Neuronal stem cell (in vitro differentiated cells): ENCODE measurements around the gene TOM1.

ENCODE experiments used
- DNase-seq: peaks from one replicate; pipeline ENCODE4 v3.0.0-alpha.2; 2013; ENCODE audit warnings: low spot score
- H2AFZ ChIP-seq: one replicate; pipeline ENCODE4 v1.6.1; 2013; ENCODE audit warnings: mild to moderate bottlenecking, low read length, inconsistent platforms
- H2AK5ac ChIP-seq: 2 replicates; pipeline ENCODE4 v1.6.1; 2013; ENCODE audit warnings: low read depth, mild to moderate bottlenecking, inconsistent platforms, low read length, moderate library complexity, mixed read lengths
- H2BK120ac ChIP-seq: 2 replicates; pipeline ENCODE4 v1.6.1; 2013; ENCODE audit warnings: low read depth, mild to moderate bottlenecking, inconsistent platforms, low read length, moderate library complexity, mixed read lengths
- H2BK12ac ChIP-seq: one replicate; pipeline ENCODE4 v1.6.1; 2013; ENCODE audit warnings: low read length, inconsistent platforms
- H2BK15ac ChIP-seq: 2 replicates; pipeline ENCODE4 v1.6.1; 2013; ENCODE audit warnings: mild to moderate bottlenecking, low read length, inconsistent platforms, mixed read lengths
- H2BK5ac ChIP-seq: one replicate; pipeline ENCODE4 v1.6.1; 2013; ENCODE audit warnings: inconsistent platforms, mild to moderate bottlenecking, low read length, moderate library complexity
- H3K14ac ChIP-seq: one replicate; pipeline ENCODE4 v1.6.1; 2013; ENCODE audit warnings: low read length, inconsistent platforms
- H3K18ac ChIP-seq: 2 replicates; pipeline ENCODE4 v1.6.1; 2013; ENCODE audit warnings: low read length, inconsistent platforms
- H3K23ac ChIP-seq: 2 replicates; pipeline ENCODE4 v1.6.1; 2013; ENCODE audit warnings: low read depth, mild to moderate bottlenecking, mixed read lengths, low read length, inconsistent platforms; ENCODE audit not compliant: poor library complexity
- H3K27ac ChIP-seq: replicated peaks from 3 replicates; pipeline ENCODE4 v1.5.1; 2013; ENCODE audit warnings: low read length, inconsistent platforms
- H3K27me3 ChIP-seq, 3 experiments: 2 replicates each; pipeline ENCODE4 v1.6.1; 2013; ENCODE audit warnings: low read length in 3 of 3, mild to moderate bottlenecking in 2 of 3, inconsistent platforms in 1 of 3, low read depth in 1 of 3, mixed read lengths in 1 of 3, moderate library complexity in 1 of 3; ENCODE audit not compliant: control insufficient read depth in 3 of 3, insufficient read depth in 3 of 3
- H3K36me3 ChIP-seq, 2 donors: replicated peaks in 1 of 2; 2 replicates each; pipeline ENCODE4 v1.6.1; 2013; ENCODE audit warnings: low read length in 2 of 2; ENCODE audit not compliant: control insufficient read depth in 2 of 2, insufficient read depth in 2 of 2
- H3K4ac ChIP-seq: 2 replicates; pipeline ENCODE4 v1.6.1; 2013; ENCODE audit warnings: inconsistent platforms, mild to moderate bottlenecking, low read length, moderate library complexity
- H3K4me1 ChIP-seq, 2 donors: 1 replicate in 1 of 2; 2 replicates in 1 of 2; pipeline ENCODE4 v1.6.1; 2013; ENCODE audit warnings: low read length in 2 of 2, low read depth in 1 of 2; ENCODE audit not compliant: control insufficient read depth in 2 of 2, insufficient read depth in 1 of 2
- H3K4me2 ChIP-seq: one replicate; pipeline ENCODE4 v1.6.1; 2013; ENCODE audit warnings: mild to moderate bottlenecking, low read length, inconsistent platforms; ENCODE audit not compliant: insufficient read depth, poor library complexity, severe bottlenecking
- H3K4me3 ChIP-seq, 2 donors: 2 replicates each; pipeline ENCODE4 v1.5.1; 2013; ENCODE audit warnings: low read length in 2 of 2, mild to moderate bottlenecking in 2 of 2, inconsistent platforms in 1 of 2, moderate library complexity in 1 of 2
- H3K79me1 ChIP-seq: one replicate; pipeline ENCODE4 v1.6.1; 2013; ENCODE audit warnings: low read depth, mild to moderate bottlenecking, inconsistent platforms, low read length, moderate library complexity
- H3K9ac ChIP-seq: one replicate; pipeline ENCODE4 v1.6.1; 2013; ENCODE audit warnings: mild to moderate bottlenecking, low read depth, low read length, inconsistent platforms; ENCODE audit not compliant: poor library complexity
- H3K9me3 ChIP-seq, 2 donors: replicated peaks in 1 of 2; 2 replicates each; pipeline versions ENCODE3 to v1.6.1; 2013; ENCODE audit warnings: low read length in 2 of 2, mild to moderate bottlenecking in 2 of 2, inconsistent platforms in 1 of 2, low read depth in 1 of 2, mixed read lengths in 1 of 2, moderate library complexity in 1 of 2; ENCODE audit not compliant: control insufficient read depth in 2 of 2, insufficient read depth in 1 of 2
- H4K8ac ChIP-seq: one replicate; pipeline ENCODE4 v1.6.1; 2013; ENCODE audit warnings: low read depth, mild to moderate bottlenecking, inconsistent platforms, low read length, moderate library complexity
- H4K91ac ChIP-seq: one replicate; pipeline ENCODE4 v1.6.1; 2013; ENCODE audit warnings: low read length, low read depth, mild to moderate bottlenecking, inconsistent platforms; ENCODE audit not compliant: poor library complexity
- WGBS, 2 donors: extraction: QIAGEN DNeasy Blood & Tissue Kit; methylation state at CpG; one replicate each; pipeline ENCODE4 v1.1.7; 2013; ENCODE audit warnings: missing lambda C conversion rate in 2 of 2, mixed read lengths in 1 of 2; ENCODE audit not compliant: insufficient read length in 2 of 2, insufficient replicate concordance in 1 of 2; ENCODE audit errors: extremely low coverage in 2 of 2; 5-methylcytosine and 5-hydroxymethylcytosine counted together

The TOM1 gene

DNA sequence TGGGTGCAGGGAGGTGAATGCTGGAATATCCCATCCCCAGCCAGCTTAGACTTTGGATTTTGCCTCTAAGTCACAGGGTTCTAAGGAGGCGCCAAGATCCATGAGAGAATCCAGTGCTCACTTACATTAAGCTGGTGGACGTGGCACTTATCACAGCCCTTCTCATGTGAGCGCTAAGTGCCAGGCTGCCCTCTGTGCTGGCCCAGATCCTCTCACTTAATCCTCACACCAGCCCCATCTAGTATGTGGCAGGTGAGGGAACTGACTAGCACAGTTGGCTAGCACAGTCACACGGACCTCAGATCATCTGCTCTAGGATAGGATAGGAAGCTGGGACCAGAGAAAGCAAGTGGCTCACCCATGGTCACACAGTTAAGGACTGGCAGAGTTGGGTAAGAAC is 84.8 kb downstream of the TOM1 start:
- Histone ChIP-seq H3K14ac (no peak overlapping the region), H2BK5ac (no peak overlapping the region), H2AFZ (no peak overlapping the region), H3K9me3 (no peaks in the 10 kb centered on the region), H2BK12ac (no peak overlapping the region), H2AK5ac (peak overlapping the region; percentile 40), H3K27me3 (peaks cover 0 to 11% (median 4%) of the 10 kb centered on the region in 3 experiments), H2BK120ac (no peak overlapping the region), H2BK15ac (no peak overlapping the region), H3K4me1 (peaks cover 3 to 10% of the 10 kb centered on the region in 2 donors), H3K27ac (no peak overlapping the region), H3K36me3 (no peaks in the 10 kb centered on the region), H3K79me1 (no peaks in the 10 kb centered on the region), H3K4ac (no peak overlapping the region), H4K91ac (peak overlapping the region; percentile 9), H3K9ac (no peak overlapping the region), H3K4me3 (no peak overlapping the region), H3K4me2 (no peak overlapping the region), H3K23ac (no peak overlapping the region), H4K8ac (no peak overlapping the region), H3K18ac (no peak overlapping the region)
- DNase-seq = no peak
- no CpG with 5 or more reads among the region's 4 CpGs for WGBS, 2 donors

- Histone ChIP-seq H2BK5ac (no peak overlapping the region), H2AFZ (no peak overlapping the region), H2AK5ac (no peak overlapping the region), H3K9ac (no peak overlapping the region), H4K8ac (no peak overlapping the region), H3K14ac (no peak overlapping the region), H3K18ac (no peak overlapping the region), H2BK15ac (no peak overlapping the region), H2BK12ac (no peak overlapping the region), H3K36me3 (no peaks in the 10 kb centered on the region), H3K23ac (no peak overlapping the region), H3K4me2 (no peak overlapping the region), H3K27me3 (peaks cover 0 to 11% (median 4%) of the 10 kb centered on the region in 3 experiments), H3K4me3 (no peak overlapping the region), H3K4me1 (peaks cover 3 to 10% of the 10 kb centered on the region in 2 donors), H3K4ac (no peak overlapping the region), H3K79me1 (no peaks in the 10 kb centered on the region), H3K9me3 (no peaks in the 10 kb centered on the region), H4K91ac (no peak overlapping the region), H2BK120ac (no peak overlapping the region), H3K27ac (no peak overlapping the region)
- no CpG with 5 or more reads among the region's 6 CpGs for WGBS, 2 donors
- DNase-seq = no peak
Measured at GRCh38 chr22:35384975-35385588, 85.4 kb downstream of the TOM1 start.

GRCh38 chr22:35386670-35387288 is 87.1 kb downstream of the TOM1 start:
- Histone ChIP-seq H3K27ac (no peak overlapping the region), H3K23ac (no peak overlapping the region), H3K9ac (no peak overlapping the region), H2BK12ac (no peak overlapping the region), H3K9me3 (no peaks in the 10 kb centered on the region), H3K4me3 (no peak overlapping the region), H3K14ac (no peak overlapping the region), H3K18ac (peak overlapping the region; percentile 58), H4K8ac (no peak overlapping the region), H2AK5ac (peak overlapping the region; percentile 44), H2BK15ac (peak overlapping the region; percentile 57), H3K4me1 (peaks cover 0 to 5% of the 10 kb centered on the region in 2 donors), H4K91ac (peak overlapping the region; percentile 32), H2BK120ac (no peak overlapping the region), H2BK5ac (no peak overlapping the region), H3K36me3 (no peaks in the 10 kb centered on the region), H3K79me1 (no peaks in the 10 kb centered on the region), H3K4ac (no peak overlapping the region), H3K27me3 (peaks cover 0 to 4% (median 0%) of the 10 kb centered on the region in 3 experiments), H3K4me2 (no peak overlapping the region), H2AFZ (no peak overlapping the region)
- DNase-seq = no peak
- no CpG with 5 or more reads among the region's 19 CpGs for WGBS, 2 donors

GRCh38 chr22:35390933-35391332 is 91.2 kb downstream of the TOM1 start:
- peaks cover 0 to 5% of the 10 kb centered on the region in 2 donors for H3K4me1 ChIP-seq
- H4K91ac ChIP-seq = no peak overlapping the region
- no peak overlapping the region for H2BK15ac ChIP-seq
- no peak overlapping the region for H3K23ac ChIP-seq
- H4K8ac ChIP-seq = no peak overlapping the region
- H2AFZ ChIP-seq = no peak overlapping the region
- H3K4me2 ChIP-seq = no peak overlapping the region
- H2BK12ac ChIP-seq = no peak overlapping the region
- no peak overlapping the region for H3K14ac ChIP-seq
- H3K27me3 ChIP-seq = no peaks in the 10 kb centered on the region
- H2BK120ac ChIP-seq = no peak overlapping the region
- WGBS, 2 donors = no CpG with 5 or more reads among the region's 5 CpGs
- H3K9me3 ChIP-seq = no peaks in the 10 kb centered on the region
- H3K9ac ChIP-seq = no peak overlapping the region
- no peak for DNase-seq
- H3K79me1 ChIP-seq = no peaks in the 10 kb centered on the region
- no peak overlapping the region for H3K27ac ChIP-seq
- no peak overlapping the region for H3K4ac ChIP-seq
- no peak overlapping the region for H2BK5ac ChIP-seq
- no peaks in the 10 kb centered on the region for H3K36me3 ChIP-seq
- no peak overlapping the region for H2AK5ac ChIP-seq
- no peak overlapping the region for H3K18ac ChIP-seq
- H3K4me3 ChIP-seq = no peak overlapping the region
